NCI-H1436 treated with DMSO at 0.1 percent for 48 hours (cell line): Measurements from ENCODE around the gene LRRC3.

ENCODE experiments used
- DNase-seq: peaks from one replicate; lab custom pipeline; 2025; lab: John Stamatoyannopoulos, UW

LRRC3 gene

DNA sequence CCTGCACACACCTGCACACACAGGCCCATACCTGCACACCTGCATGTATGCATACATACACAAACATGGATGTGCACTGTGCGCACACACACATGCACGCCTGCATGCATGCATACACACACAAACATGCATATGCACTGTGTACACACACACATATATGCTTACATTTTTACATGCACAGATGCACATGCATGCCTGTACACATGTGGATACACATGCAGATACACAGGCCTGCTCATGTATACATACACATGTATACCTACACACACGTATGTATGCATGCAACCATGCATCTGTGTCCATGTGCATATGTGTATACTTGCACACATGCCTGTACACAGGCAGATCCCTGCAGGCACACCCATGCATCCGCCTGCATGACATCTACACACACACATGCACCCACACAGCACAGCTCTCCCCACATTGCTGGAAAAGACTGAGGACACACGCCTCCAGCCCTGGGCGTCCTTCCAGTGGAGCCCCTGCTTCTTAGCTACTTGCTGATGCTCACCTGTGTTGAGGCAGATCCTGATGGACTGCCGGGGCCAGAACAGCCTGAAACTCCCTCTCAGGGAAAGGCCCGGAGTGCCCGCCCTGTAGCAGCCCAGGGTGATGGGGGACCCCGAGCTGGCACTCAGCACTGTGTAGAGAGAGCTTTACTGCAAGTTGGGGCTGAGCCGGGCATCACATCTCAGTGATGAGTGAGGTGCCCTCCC lies 56.1 kb downstream of the LRRC3 start:
- DNase-seq = no peak
